Skeletal muscle satellite cell (primary cell): ENCODE results near the gene FNDC8.

Source experiments
- H3K27me3 ChIP-seq: 2 replicates; pipeline ENCODE4 v1.7.0; 2013; ENCODE audit warnings: low read length; ENCODE audit not compliant: control insufficient read depth, insufficient read depth
- H3K36me3 ChIP-seq: 2 replicates; pipeline ENCODE4 v1.7.0; 2013; ENCODE audit warnings: mild to moderate bottlenecking, control low read depth, low read length; ENCODE audit not compliant: insufficient read depth
- H3K4me1 ChIP-seq: 2 replicates; pipeline ENCODE4 v1.7.0; 2013; ENCODE audit warnings: low read length; ENCODE audit not compliant: control insufficient read depth, insufficient read depth
- H3K4me2 ChIP-seq: 2 replicates; pipeline ENCODE4 v1.7.0; 2013; ENCODE audit warnings: mild to moderate bottlenecking, low read length
- H3K4me3 ChIP-seq: 2 replicates; pipeline ENCODE4 v1.7.0; 2013; ENCODE audit warnings: low read length
- H3K9ac ChIP-seq: 2 replicates; pipeline ENCODE4 v1.7.0; 2013; ENCODE audit warnings: mild to moderate bottlenecking, low read depth, low read length, moderate library complexity
- H3K9me3 ChIP-seq: replicated peaks from 2 replicates; pipeline ENCODE4 v1.7.0; 2013; ENCODE audit warnings: mild to moderate bottlenecking, control low read depth, low read length

The FNDC8 gene

DNA sequence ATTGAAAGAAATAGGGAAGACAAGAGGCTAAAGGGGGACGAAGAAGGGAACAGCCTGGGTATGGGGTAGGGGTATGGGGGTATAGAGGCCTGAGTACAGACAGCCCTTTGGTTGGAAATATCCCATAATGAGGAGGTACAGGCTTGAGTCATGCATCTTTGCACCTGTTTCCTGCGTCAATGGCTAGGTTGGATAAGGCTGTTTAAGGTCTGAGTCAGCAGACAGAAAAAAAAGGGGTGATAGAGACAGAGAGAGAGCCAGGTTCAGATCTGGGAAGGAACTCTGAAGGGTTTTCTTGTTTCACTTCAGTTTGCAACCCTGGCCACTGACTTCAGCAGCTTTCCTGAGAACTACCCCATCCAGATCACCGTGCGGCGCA lies 8.5 kb downstream of the FNDC8 start:
- no peak overlapping the region for H3K9ac ChIP-seq
- no peaks in the 10 kb centered on the region for H3K9me3 ChIP-seq
- no peak overlapping the region for H3K4me2 ChIP-seq
- H3K36me3 ChIP-seq: peaks cover 45% of the 10 kb centered on the region
- no peak overlapping the region for H3K4me3 ChIP-seq
- H3K4me1 ChIP-seq: peaks cover 15% of the 10 kb centered on the region
- no peaks in the 10 kb centered on the region for H3K27me3 ChIP-seq

DNA sequence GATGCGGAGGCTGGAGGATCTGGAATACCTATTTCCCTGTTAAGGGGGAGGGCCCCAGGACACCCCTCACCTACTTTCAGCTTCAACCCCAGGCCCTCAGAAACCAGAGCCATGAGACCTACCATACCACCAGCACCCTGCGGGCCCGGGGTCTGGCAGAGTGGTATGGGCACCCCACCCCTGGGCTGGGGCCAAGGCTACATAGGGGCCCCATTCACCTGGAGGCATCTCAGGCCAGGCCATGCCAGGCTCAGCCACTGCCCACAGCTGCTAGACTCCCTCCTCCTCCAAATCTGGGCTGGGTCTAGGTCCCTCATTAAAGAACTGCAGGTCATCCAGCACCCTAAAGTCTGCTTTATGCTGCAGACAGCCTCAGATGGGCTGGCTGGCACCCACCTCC lies 9.0 kb downstream of the FNDC8 start:
- H3K4me2 ChIP-seq: no peak overlapping the region
- no peak overlapping the region for H3K9ac ChIP-seq
- peaks cover 49% of the 10 kb centered on the region for H3K36me3 ChIP-seq
- H3K9me3 ChIP-seq: no peaks in the 10 kb centered on the region
- H3K4me3 ChIP-seq: no peak overlapping the region
- H3K27me3 ChIP-seq: no peaks in the 10 kb centered on the region
- H3K4me1 ChIP-seq: peaks cover 15% of the 10 kb centered on the region

- Histone ChIP-seq H3K27me3 (no peaks in the 10 kb centered on the region), H3K4me3 (no peak overlapping the region), H3K4me1 (peaks cover 15% of the 10 kb centered on the region), H3K9me3 (no peaks in the 10 kb centered on the region), H3K36me3 (peaks cover 63% of the 10 kb centered on the region), H3K4me2 (no peak overlapping the region), H3K9ac (no peak overlapping the region)
These were observed 10.7 kb downstream of the FNDC8 start for GRCh38 chr17:35132099-35132498.

DNA sequence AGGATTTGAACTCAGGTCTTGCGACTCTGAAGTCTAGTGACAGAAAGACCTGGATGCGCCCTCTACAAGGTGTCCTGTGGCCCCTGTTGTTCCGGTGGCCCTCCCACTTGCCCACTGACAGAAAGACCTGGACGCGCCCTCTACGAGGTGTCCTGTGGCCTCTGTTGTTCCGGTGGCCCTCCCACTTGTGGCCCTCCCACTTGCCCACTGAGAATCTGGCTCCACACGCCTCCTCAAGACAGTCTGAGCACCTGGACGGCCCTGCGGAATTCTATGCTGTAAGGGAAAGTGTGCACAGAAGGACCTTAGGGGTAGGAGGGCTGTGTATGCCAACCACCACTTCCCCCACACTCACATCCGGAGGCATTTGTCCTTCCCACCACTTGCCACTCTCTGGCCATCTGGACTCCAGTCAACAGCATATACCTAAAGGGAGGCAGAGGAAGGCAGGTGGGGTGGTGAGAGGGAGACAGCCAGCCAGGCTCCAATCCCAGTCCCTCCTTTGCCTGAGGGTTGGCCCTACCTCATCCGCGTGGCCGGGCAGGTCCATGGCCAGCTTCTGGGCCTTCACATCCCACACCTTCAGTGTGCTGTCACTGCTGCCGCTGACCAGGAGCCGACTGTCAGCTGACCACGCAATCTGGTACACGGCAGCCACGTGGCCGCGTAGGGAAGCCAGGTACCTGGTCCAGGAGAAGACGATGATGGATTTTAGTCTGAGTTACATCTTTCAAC lies 11.6 kb downstream of the FNDC8 start:
- H3K36me3 ChIP-seq: peaks cover 72% of the 10 kb centered on the region
- no peaks in the 10 kb centered on the region for H3K27me3 ChIP-seq

GRCh38 chr17:35135322-35135721 lies 13.9 kb downstream of the FNDC8 start:
- H3K9ac ChIP-seq: no peak overlapping the region
- no peak overlapping the region for H3K4me2 ChIP-seq
- H3K4me1 ChIP-seq: peaks cover 4% of the 10 kb centered on the region
- no peak overlapping the region for H3K4me3 ChIP-seq
- no peaks in the 10 kb centered on the region for H3K9me3 ChIP-seq
- H3K27me3 ChIP-seq: no peaks in the 10 kb centered on the region
- H3K36me3 ChIP-seq: peaks cover 85% of the 10 kb centered on the region

More for the DNA sequence above, 11.6 kb downstream of the FNDC8 start:
- no peak overlapping the region for H3K4me3 ChIP-seq
- H3K9ac ChIP-seq: no peak overlapping the region
- no peaks in the 10 kb centered on the region for H3K9me3 ChIP-seq
- H3K4me1 ChIP-seq: peaks cover 15% of the 10 kb centered on the region
- no peak overlapping the region for H3K4me2 ChIP-seq

- H3K27me3 ChIP-seq: no peaks in the 10 kb centered on the region
- no peak overlapping the region for H3K4me2 ChIP-seq
- no peak overlapping the region for H3K4me3 ChIP-seq
- H3K9ac ChIP-seq: no peak overlapping the region
- no peaks in the 10 kb centered on the region for H3K9me3 ChIP-seq
- H3K4me1 ChIP-seq: peaks cover 4% of the 10 kb centered on the region
- peaks cover 57% of the 10 kb centered on the region for H3K36me3 ChIP-seq
These were observed 16.8 kb downstream of the FNDC8 start for GRCh38 chr17:35138218-35138617.

DNA sequence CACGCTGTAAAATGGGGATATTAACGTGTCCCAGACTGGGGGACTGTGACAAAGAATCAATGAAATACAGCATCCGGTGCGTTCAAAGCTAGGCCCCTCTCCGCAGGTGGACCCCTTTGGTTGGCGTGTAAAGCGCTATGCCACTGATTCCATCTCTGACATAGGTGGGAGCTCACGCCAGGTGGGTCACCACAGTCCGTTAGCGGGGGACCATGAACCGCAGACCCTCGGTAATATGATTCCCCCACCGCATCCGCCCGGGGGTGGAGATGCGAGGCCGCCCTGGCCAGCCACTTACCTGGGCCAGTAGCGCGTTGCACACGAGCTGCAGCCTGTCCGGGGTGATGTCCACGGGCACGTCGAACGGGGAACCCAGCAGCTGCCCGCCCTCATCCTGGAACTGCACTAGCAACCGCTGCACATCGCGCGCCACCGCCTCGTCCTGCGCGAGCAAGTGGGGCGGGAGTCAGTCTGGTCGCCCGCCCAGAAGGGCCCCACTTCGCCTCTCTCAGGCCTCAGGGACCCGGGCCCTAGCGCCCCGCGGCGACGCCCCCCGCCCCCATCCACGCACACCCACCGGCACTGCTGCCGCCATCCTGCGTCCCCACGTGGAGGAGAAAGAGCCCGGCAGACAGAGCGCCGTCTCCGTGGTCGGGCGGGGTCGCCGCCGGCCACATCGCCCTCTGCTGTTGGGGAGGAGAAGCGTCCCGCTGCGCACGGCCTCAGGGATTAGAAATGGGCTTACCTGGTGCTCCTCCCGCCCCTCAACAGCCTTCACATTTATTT lies 20.5 kb downstream of the FNDC8 start, which contains the start of gene NLE1:
Gene NLE1 (minus strand): TSS at position 623 of the 786 bp plus-strand sequence. CDS start 28 bp downstream, at position 595.
- peaks cover 5% of the 10 kb centered on the region for H3K27me3 ChIP-seq
- no peaks in the 10 kb centered on the region for H3K9me3 ChIP-seq
- peak within 1 kb of the TSS; percentile 97 for H3K4me2 ChIP-seq
- H3K9ac ChIP-seq: peak within 1 kb of the TSS; percentile 91
- H3K4me1 ChIP-seq: peaks cover 4% of the 10 kb centered on the region
- H3K36me3 ChIP-seq: peaks cover 27% of the 10 kb centered on the region
- H3K4me3 ChIP-seq: peak within 1 kb of the TSS; percentile 96

DNA sequence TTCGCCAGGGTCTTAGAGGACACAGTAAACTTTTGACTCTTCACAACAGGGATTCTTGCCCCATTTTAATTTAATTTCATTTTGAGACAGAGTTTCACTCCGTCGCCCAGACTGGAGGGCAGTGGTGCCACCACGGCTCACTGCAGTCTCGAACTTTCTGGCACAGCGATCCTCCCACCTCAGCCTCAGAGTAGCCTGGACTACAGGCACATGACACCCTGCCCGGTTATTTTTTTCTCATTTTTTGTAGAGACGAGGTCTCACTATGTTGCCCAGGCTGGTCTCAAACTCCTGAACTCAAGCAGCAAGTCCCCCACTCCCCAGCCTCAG lies 21.0 kb downstream of the FNDC8 start:
- Histone ChIP-seq H3K36me3 (peaks cover 22% of the 10 kb centered on the region), H3K4me1 (peaks cover 4% of the 10 kb centered on the region), H3K27me3 (peaks cover 7% of the 10 kb centered on the region), H3K9ac (no peak overlapping the region), H3K4me2 (peak overlapping the region; percentile 35), H3K9me3 (no peaks in the 10 kb centered on the region), H3K4me3 (peak overlapping the region; percentile 96)

- H3K9ac ChIP-seq: no peak overlapping the region
- H3K9me3 ChIP-seq: no peaks in the 10 kb centered on the region
- H3K4me2 ChIP-seq: no peak overlapping the region
- H3K27me3 ChIP-seq: peaks cover 17% of the 10 kb centered on the region
- peaks cover 4% of the 10 kb centered on the region for H3K4me1 ChIP-seq
- H3K4me3 ChIP-seq: no peak overlapping the region
- H3K36me3 ChIP-seq: peaks cover 2% of the 10 kb centered on the region
These were observed 23.4 kb downstream of the FNDC8 start for GRCh38 chr17:35144840-35145239.

DNA sequence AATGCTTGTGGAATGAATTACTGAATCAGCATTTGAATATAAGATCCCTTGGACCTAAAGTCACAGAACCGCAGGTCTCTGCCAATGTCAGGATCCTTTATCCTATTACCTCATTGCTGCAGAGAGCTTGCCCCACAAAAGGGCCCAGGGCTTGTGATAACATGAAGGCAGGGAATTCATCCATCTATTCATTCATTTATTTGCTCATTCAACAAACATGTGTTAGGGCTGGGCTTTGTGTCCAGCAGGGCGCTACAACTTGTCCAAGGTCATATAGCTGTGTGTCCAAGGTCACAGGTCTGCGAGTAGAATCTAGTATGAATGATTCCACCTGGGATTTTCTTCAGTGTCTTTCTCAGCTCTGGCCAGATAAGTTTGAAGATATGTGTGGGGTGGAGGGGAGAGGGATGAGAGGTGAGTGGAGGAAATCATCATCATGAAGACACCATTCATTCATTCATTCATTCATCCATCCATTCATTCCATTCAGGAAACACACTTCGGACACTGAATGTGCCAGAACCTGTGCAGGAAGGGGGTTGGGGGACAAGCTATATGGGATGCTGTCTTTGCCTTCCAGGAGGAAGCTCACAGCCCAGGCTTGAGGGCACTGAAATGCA lies 24.9 kb downstream of the FNDC8 start:
- Histone ChIP-seq H3K4me1 (no peaks in the 10 kb centered on the region), H3K4me2 (no peak overlapping the region), H3K9ac (no peak overlapping the region), H3K27me3 (peaks cover 19% of the 10 kb centered on the region), H3K36me3 (no peaks in the 10 kb centered on the region), H3K4me3 (no peak overlapping the region), H3K9me3 (no peaks in the 10 kb centered on the region)

GRCh38 chr17:35147375-35147905 lies 26.0 kb downstream of the FNDC8 start, which contains the start of gene UNC45B:
TSS of gene UNC45B (plus strand) at chr17:35147817. CDS start at chr17:35148264, 447 bp downstream.
- H3K4me2 ChIP-seq: no peak within 1 kb of the TSS
- no peaks in the 10 kb centered on the region for H3K9me3 ChIP-seq
- no peaks in the 10 kb centered on the region for H3K36me3 ChIP-seq
- H3K4me3 ChIP-seq: no peak within 1 kb of the TSS
- no peaks in the 10 kb centered on the region for H3K4me1 ChIP-seq
- H3K9ac ChIP-seq: no peak within 1 kb of the TSS
- H3K27me3 ChIP-seq: peaks cover 22% of the 10 kb centered on the region
